Left forelimb (tissue), 1 donor: ENCODE measurements around the gene TRMT112.

Experiments
- DNase-seq: peaks from one replicate; pipeline ENCODE4 v3.0.0-alpha.2; 2018; ENCODE audit warnings: low spot score

TRMT112 gene

GRCh38 chr11:64317325-64317960, at the start of gene TRMT112:
TSS of gene TRMT112 (minus strand) at chr11:64317559. CDS start at chr11:64317526, 33 bp downstream.
- DNase-seq, result peak; percentile 96

GRCh38 chr11:64366751-64367150, 49.4 kb upstream of the TRMT112 start:
- DNase-seq, result no peak

GRCh38 chr11:64364911-64365310, 47.6 kb upstream of the TRMT112 start:
- no peak for DNase-seq

GRCh38 chr11:64364435-64364834, 47.1 kb upstream of the TRMT112 start:
- no peak for DNase-seq

- no peak for DNase-seq
Measured at GRCh38 chr11:64362339-64362738, 45.0 kb upstream of the TRMT112 start.

- no peak for DNase-seq
Measured at GRCh38 chr11:64361659-64362058, 44.3 kb upstream of the TRMT112 start.

- no peak for DNase-seq
Measured at GRCh38 chr11:64360448-64360921, 43.1 kb upstream of the TRMT112 start.

- no peak for DNase-seq
Measured at GRCh38 chr11:64359712-64360445, 42.5 kb upstream of the TRMT112 start.

GRCh38 chr11:64358907-64359711, 41.8 kb upstream of the TRMT112 start, which contains the start of gene RPS6KA4:
TSS of gene RPS6KA4 (plus strand) at chr11:64359162. CDS start at chr11:64359236, 74 bp downstream.
- DNase-seq, result peak; percentile 83

GRCh38 chr11:64358536-64358906, 41.2 kb upstream of the TRMT112 start:
- DNase-seq, result no peak

- no peak for DNase-seq
Measured at GRCh38 chr11:64357904-64358535, 40.7 kb upstream of the TRMT112 start.

GRCh38 chr11:64357446-64357845, 40.1 kb upstream of the TRMT112 start:
- no peak for DNase-seq

GRCh38 chr11:64356498-64357411, 39.4 kb upstream of the TRMT112 start:
- DNase-seq, result no peak

- no peak for DNase-seq
Measured at GRCh38 chr11:64355078-64355940, 38.0 kb upstream of the TRMT112 start.

- DNase-seq, result no peak
Measured at GRCh38 chr11:64353715-64354506, 36.6 kb upstream of the TRMT112 start.

GRCh38 chr11:64352995-64353714, 35.8 kb upstream of the TRMT112 start:
- DNase-seq, result no peak

GRCh38 chr11:64352099-64352994, 35.0 kb upstream of the TRMT112 start:
- DNase-seq, result no peak
